ENCODE measurements around the gene SPO11.

Gene SPO11

GRCh38 chr20:57309544-57310115 is 20.0 kb upstream of the SPO11 start:
- no peak overlapping the region for H3K4me3 ChIP-seq (ENCODE audit: low read depth, low read length)
- DNase-seq (ENCODE audit: low read depth): no peak
- TF ChIP-seq CTCF (IDR thresholded peaks at IDR 0.05; ENCODE audit: low read depth, low read length, missing control alignments): no peak

GRCh38 chr20:57310821-57311514 is 18.6 kb upstream of the SPO11 start:
- TF ChIP-seq CTCF (IDR thresholded peaks at IDR 0.05; ENCODE audit: low read depth, low read length, missing control alignments): no peak
- no peak for DNase-seq (ENCODE audit: low read depth)
- no peak overlapping the region for H3K4me3 ChIP-seq (ENCODE audit: low read depth, low read length)

GRCh38 chr20:57312138-57312537 is 17.5 kb upstream of the SPO11 start:
- no peak overlapping the region for H3K4me3 ChIP-seq (ENCODE audit: low read depth, low read length)
- TF ChIP-seq CTCF (IDR thresholded peaks at IDR 0.05; ENCODE audit: low read depth, low read length, missing control alignments): no peak
- no peak for DNase-seq (ENCODE audit: low read depth)

GRCh38 chr20:57313230-57313629 is 16.4 kb upstream of the SPO11 start:
- H3K4me3 ChIP-seq (ENCODE audit: low read depth, low read length): no peak overlapping the region
- no peak for DNase-seq (ENCODE audit: low read depth)
- no peak for TF ChIP-seq CTCF (IDR thresholded peaks at IDR 0.05; ENCODE audit: low read depth, low read length, missing control alignments)

DNA sequence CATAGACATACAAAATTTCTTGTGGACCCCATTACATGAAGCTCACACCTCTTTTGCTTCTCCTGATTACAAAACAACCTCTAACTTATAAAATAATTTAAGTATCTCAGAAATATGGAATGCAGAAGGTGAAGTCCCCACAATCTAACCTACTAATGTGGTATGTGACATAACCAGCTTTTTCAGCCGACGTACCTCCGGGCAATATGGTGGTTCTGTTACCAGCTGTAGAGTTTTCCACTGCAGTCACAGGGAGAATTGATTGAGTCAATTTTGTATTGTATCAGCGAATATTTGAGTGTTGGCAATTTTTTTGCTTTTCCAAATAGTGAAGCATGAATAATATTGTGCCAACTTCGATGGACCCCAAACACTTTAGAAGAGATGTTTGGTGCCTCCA is 15.7 kb upstream of the SPO11 start:
- DNase-seq (ENCODE audit: low read depth): no peak
- no peak overlapping the region for H3K4me3 ChIP-seq (ENCODE audit: low read depth, low read length)
- no peak for TF ChIP-seq CTCF (IDR thresholded peaks at IDR 0.05; ENCODE audit: low read depth, low read length, missing control alignments)

DNA sequence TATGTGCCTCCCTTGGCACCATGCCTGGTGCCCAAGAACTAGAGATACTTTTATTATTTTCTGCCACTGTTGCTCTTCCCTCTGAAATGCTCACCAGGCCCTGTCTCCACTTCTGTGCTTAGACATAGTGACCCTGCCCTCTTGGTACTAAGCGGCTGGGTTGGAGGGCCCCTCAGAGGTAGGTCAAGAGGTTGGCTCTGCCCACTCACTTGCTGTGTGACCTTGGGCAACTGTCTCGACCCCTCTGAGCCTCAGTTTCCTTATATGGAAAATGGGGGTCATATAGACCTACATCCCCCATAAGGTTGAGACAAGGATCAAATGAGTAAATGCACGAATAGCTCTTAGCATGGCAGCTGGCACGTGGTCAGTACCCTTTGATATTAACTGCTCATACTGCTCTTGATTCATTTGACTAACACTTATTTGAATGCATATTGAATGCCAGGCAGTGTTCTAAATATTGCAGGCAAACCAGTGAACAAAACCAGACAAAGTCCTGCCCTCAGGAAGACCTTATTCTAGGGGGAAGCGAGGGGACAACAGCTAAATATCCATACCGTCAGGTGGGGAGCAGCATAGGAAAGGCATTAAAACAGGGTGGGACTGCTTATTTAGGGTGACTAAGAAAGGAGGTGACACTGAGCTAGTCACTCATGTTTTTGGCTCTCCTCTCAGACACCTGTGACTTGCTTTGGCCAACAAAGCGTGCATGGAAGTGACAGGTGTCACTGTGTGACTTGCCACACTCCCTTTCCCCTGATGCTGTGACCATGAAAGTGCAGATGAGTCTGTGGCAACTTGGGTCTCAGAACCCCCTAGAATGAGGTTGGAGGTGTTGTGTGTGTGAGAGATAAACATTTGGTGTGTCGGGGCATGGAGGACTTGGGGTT is 14.3 kb upstream of the SPO11 start:
- TF ChIP-seq CTCF (IDR thresholded peaks at IDR 0.05; ENCODE audit: low read depth, low read length, missing control alignments): no peak
- H3K4me3 ChIP-seq (ENCODE audit: low read depth, low read length): no peak overlapping the region
- DNase-seq (ENCODE audit: low read depth): no peak
